AG04449 (cell line): ENCODE measurements around the gene DNAJB6.

Experiments used
- CTCF ChIA-PET: fragments of 350-600 bp; formaldehyde crosslinking; extraction: SDS; loops from one replicate; lab custom pipeline; 2021; ENCODE audit warnings: antibody characterized with exemption; lab: Yijun Ruan, JAX
- POLR2A ChIA-PET: fragments of 400-600, 350-600 bp; formaldehyde crosslinking; extraction: SDS; loops from one replicate; lab custom pipeline; 2020; ENCODE audit warnings: antibody characterized with exemption, inconsistent platforms; lab: Yijun Ruan, JAX
- DNase-seq: peaks from one replicate; pipeline ENCODE4 v3.0.0-alpha.2; 2010; ENCODE audit warnings: low read depth, low spot score
- H3K4me3 ChIP-seq: 2 replicates; pipeline ENCODE4 v1.5.1; 2011; ENCODE audit warnings: low read depth, mild to moderate bottlenecking, control low read depth, low read length
- TF ChIP-seq, protein P1 (sequence below): IDR thresholded peaks from one replicate; pipeline ENCODE4 v1.5.1; 2011; ENCODE audit warnings: mild to moderate bottlenecking, moderate library complexity, low read length, control low read depth, inconsistent platforms; ENCODE audit not compliant: insufficient read depth; ENCODE audit errors: missing control alignments

DNAJB6 gene

DNA sequence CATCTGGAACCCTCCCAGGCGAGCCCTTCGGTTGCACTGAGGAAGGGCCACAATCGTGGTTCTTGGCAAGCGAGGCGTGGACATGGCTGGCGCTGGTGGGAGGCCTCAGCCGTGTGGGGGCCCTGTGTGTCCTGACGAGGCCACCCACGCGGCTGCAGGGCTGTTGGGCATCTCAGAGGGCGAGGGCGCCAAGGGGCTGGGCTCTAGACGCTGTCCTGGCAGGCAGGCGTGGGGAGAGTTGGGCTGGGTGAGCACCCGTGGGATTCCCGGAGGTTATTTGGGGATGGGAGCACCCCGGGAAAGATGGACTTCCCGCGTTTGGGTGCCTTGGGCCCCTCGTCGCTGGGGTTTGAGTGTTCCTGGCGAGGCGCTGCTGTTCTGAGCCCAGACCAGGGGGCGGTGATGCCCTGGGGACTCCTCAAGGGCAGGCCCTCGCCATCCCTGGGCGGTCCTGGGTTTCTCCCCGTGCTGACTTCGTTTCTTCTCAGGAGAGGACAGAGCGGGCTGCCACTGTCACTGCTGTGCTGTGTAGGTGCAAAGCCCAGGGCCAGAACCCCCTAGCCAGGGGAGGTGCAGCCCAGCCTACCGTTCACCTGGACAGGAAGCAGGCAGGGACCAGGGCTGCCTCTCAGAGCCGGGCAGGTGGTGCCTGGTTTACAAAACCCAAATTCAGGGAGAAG lies 87.2 kb downstream of the DNAJB6 start:
- TF ChIP-seq, protein P1, sequence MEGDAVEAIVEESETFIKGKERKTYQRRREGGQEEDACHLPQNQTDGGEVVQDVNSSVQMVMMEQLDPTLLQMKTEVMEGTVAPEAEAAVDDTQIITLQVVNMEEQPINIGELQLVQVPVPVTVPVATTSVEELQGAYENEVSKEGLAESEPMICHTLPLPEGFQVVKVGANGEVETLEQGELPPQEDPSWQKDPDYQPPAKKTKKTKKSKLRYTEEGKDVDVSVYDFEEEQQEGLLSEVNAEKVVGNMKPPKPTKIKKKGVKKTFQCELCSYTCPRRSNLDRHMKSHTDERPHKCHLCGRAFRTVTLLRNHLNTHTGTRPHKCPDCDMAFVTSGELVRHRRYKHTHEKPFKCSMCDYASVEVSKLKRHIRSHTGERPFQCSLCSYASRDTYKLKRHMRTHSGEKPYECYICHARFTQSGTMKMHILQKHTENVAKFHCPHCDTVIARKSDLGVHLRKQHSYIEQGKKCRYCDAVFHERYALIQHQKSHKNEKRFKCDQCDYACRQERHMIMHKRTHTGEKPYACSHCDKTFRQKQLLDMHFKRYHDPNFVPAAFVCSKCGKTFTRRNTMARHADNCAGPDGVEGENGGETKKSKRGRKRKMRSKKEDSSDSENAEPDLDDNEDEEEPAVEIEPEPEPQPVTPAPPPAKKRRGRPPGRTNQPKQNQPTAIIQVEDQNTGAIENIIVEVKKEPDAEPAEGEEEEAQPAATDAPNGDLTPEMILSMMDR, result no peak
- H3K4me3 ChIP-seq, result no peak overlapping the region
- CTCF ChIA-PET, result no interaction called here
- POLR2A ChIA-PET, result no interaction called here
- DNase-seq, result no peak

DNA sequence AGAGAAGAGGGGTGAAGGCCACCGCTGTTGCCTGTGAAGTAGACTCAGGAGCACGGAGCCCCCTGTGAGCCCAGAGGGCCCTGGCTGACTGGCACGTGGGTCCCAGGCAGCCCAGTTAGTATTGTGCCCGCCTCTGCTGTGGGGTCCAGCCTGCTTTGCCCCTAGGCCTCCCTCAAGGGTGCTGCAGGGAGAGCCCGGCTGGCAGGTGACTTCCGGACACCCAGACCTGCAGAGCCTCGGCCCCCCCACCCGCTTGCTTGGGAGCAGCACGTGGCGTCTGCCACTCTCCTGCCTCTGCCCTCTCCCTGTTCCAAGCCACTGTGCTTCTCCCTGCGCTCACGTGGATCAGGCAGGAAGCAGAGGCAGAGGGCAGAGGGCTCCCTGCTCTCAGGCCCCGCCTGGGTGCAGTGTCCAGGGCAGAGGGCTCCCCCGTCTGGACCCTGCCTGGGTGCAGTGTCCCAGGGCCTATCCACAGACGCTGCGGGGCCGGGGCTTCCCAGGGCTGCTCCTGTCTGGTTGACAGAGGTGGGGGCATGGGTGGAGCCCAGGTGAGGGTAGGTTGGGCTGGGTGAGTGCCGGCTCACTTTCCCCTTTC lies 88.4 kb downstream of the DNAJB6 start:
- CTCF ChIA-PET, result no interaction called here
- H3K4me3 ChIP-seq, result no peak overlapping the region
- POLR2A ChIA-PET, result no interaction called here
- TF ChIP-seq, protein P1, result no peak
- no peak for DNase-seq

DNA sequence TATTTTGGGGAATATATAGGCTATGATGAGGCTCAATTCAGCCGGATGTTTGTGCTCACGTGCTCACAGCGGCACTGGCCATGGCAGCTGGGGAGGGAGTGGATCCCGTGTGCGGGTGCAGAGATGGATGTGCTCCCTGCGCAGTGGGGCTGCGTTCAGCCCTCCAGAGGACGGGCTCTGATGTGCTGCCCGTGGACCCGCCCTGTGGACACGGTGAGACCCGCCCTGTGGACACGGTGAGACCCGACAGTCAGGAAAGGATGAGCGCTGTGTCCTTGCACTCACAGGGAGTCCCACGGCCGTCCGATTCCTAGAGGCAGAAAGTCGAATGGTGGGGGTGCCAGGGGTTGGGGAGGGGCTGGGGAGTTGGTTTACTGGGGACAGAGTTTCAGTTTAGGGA lies 89.0 kb downstream of the DNAJB6 start:
- H3K4me3 ChIP-seq, result no peak overlapping the region
- ChIA-PET POLR2A (no interaction called here), CTCF (no interaction called here)
- DNase-seq, result no peak
- TF ChIP-seq, protein P1, result no peak

DNA sequence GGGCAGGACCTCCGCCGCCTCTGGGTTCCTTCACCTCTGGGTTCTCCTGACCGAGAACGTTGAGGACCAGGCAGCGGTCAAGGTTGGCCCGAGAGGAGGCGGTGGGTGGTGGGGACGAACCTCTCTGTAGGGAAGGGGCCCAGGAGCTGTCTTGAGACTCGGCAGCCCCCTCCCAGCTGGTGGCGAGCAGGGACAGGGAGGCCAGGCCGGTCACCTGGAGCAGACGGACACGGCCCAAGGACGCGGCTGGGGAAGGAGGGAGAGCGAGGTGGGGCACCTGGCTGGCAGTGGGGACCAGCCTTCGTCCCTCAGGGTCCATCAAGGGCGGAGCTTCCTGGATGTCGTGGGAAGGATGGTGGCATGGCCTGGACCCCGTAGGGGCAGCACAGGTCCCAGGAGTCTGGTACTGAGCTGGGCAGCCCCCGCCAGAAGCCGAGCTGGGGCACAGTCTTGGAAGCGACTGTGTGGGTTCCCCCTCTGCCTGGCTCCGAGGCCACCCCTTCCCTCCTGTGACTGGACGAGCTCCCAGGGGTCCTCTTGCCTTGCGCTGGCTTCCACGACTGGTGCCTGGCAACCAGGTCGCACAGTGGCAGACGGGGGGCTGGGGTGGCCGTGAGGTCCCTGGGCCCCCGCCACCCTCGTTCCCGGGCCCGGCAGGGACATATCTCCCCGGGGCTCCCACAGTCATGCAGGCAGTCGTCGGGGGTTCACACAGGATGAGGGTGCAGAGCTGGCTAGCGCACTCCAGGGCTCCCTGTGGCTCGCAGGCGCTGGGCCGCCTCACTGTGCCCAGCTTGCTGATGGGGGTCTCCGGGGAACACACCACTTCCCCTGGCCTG lies 89.9 kb downstream of the DNAJB6 start:
- CTCF ChIA-PET, result no interaction called here
- no peak for DNase-seq
- no peak overlapping the region for H3K4me3 ChIP-seq
- TF ChIP-seq, protein P1, result no peak
- POLR2A ChIA-PET, result no interaction called here

DNA sequence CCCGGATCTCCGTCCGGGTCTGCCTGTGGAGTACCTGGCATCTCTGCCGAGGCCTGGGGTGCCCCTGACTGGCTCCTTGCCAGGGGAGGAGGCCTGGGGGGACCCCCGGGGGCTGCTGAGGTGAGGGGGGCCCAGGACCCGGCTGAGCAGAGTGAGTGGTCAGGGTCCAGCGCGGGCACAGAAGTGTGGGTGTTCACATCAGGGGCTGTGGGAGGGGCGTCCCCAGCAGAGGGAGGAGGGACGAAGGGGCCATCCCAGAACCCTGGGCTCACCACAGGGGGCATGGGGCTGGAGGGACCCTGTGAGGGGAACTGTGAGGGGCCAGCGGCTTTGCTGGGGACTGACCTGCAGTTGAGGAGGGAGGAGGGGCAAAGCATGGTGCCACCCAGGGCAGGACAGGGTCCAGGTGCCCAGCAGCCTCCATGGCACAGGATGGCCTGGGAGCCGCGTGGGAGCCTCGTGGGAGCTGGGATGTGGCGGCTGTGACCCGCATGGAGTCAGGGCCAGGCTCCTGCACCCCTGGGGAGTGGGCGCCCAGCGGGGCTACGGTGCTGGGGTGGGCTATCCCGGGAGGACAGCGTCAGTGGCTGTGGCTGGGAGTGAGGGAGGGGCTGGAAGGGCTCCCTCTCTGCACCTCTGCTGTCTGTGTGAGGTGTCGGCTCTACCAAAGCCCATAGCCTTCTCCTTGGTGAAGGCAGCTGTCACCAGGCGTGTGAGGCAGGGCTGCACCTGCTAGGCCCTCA lies 91.2 kb downstream of the DNAJB6 start:
- no peak overlapping the region for H3K4me3 ChIP-seq
- TF ChIP-seq, protein P1, result no peak
- ChIA-PET POLR2A (no interaction called here), CTCF (no interaction called here)
- DNase-seq, result no peak
